ENCODE measurements around the gene NIT2.

NIT2 gene

DNA sequence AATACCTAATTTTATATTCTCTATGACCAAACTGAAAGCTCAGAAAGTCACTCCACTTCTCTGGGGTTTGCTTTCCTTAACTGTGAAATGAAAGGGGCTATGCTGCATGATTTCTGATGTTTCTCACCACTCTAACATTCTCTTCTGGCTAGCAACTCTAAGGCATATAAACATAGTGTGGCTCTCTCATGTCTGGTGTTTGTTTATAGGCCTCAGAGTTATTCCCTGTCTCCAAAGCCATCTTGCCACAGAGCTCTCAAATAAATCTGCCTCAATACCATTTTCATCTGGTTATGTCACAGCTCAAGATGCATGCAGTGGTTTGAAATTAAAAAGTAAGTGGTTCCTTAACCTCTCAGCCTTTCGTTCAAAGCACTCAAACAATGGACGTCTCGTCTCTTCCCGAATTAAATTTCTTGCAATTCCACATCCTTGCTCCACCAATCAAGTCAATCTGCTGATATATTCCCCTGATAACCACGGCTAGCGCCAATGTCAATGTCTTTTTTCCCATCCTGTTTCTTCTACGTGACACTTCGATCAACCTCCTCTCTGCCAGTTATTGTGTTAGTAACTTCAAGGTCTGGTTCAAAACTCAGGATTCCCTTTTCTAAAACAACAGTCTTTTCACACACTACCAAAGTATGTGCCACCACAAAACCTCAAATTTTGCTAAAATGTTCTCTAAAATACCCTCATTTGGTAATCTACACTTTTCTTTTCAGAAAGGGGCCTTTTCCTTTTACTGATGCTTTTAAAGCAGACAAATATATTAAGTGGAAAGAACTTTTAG lies 50.4 kb downstream of the NIT2 start:
- TF ChIP-seq, protein P1, sequence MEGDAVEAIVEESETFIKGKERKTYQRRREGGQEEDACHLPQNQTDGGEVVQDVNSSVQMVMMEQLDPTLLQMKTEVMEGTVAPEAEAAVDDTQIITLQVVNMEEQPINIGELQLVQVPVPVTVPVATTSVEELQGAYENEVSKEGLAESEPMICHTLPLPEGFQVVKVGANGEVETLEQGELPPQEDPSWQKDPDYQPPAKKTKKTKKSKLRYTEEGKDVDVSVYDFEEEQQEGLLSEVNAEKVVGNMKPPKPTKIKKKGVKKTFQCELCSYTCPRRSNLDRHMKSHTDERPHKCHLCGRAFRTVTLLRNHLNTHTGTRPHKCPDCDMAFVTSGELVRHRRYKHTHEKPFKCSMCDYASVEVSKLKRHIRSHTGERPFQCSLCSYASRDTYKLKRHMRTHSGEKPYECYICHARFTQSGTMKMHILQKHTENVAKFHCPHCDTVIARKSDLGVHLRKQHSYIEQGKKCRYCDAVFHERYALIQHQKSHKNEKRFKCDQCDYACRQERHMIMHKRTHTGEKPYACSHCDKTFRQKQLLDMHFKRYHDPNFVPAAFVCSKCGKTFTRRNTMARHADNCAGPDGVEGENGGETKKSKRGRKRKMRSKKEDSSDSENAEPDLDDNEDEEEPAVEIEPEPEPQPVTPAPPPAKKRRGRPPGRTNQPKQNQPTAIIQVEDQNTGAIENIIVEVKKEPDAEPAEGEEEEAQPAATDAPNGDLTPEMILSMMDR (IDR thresholded peaks at IDR 0.05; ENCODE audit: borderline replicate concordance, control extremely low read depth, extremely low read depth, insufficient read depth, missing control alignments), result no peak
- in situ Hi-C loops (cut with MboI; ENCODE audit: low sequenced_read_pairs, unreplicated experiment), result no loop called here
- DNase-seq (ENCODE audit: low spot score), result no peak

DNA sequence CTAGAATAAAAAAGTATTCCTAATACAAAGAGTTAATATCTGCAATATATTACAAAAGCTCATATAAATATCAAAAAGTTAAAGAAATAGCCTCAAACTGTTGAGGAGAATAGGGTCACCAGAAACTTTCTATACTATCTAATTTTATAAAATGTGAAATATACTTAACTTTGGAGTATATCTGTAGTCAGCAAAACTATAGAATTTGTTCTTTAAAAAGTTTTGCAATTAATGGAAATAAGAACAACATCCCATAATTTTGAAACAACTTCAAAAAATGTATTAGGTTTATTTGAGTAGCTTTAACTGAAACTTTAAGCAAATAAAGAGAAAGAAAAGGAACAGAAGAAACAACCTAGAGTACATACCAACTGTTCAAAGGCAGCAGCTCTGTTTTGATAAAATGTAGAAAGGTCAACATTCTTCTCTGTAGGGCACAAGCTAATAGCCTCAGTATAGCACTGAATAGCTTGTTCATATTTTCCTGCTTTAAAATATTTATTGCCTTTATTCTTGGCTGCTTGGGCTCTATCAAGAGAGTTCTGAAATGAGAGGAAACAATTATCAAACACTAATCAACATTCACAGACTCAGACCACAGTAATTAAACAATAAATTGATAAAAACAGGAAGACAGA lies 52.0 kb downstream of the NIT2 start:
- TF ChIP-seq, protein P1 (IDR thresholded peaks at IDR 0.05; ENCODE audit: borderline replicate concordance, control extremely low read depth, extremely low read depth, insufficient read depth, missing control alignments), result no peak
- in situ Hi-C loops (cut with MboI; ENCODE audit: low sequenced_read_pairs, unreplicated experiment), result no loop called here
- DNase-seq (ENCODE audit: low spot score), result no peak

DNA sequence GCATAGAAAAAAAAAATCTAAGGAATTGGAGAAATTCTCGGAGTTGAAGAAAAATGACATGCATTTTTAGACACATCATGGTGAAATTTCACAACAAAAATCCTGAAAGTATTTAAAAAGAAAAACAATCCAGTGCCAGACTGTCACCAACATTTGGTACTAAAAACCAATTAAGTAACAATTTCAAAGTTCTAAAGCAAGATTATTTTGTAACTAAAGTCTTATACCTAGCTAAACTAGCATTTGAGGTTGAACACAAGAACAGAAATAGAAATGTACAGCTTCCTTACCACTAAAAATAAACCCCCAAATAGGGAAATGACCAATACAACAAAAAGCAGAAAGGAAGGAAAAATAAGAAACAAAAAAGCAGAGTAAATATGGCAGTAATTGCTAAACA lies 54.5 kb downstream of the NIT2 start:
- no peak for DNase-seq (ENCODE audit: low spot score)
- in situ Hi-C loops (cut with MboI; ENCODE audit: low sequenced_read_pairs, unreplicated experiment), result no loop called here

DNA sequence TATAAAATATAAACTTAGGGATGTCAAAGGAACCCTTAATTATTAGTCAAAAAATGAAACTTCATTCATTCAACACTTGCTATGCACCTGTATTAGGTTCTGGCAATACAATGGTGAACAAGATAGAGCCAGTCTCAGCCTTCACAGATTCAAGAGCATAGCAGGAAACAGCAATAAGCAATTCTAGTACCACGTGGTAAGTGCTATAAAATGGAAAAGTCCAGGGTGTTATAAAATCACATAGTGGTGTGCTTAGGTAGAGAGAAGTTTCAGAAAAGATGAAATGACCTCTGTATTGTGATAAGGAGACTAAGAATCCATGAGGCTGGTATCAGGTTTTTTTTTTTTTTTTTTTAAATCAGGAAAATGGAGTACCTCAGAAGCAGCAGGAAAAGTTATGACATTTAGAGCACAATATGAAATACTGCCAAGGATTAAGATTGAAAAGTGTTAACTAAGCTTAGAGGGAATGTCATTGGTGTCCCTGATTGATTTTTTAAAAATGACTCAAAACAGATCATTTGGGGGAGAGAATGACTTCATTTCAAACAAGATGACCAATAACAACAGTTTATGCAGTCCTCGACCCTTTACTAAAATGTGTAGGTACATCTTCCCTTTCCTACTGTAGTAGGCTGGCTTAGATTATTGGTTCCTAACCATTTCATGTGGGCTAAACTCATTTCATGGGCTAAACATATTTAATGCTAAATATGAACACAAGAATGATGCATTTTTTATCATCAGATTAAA lies 61.3 kb downstream of the NIT2 start:
- TF ChIP-seq, protein P1 (IDR thresholded peaks at IDR 0.05; ENCODE audit: borderline replicate concordance, control extremely low read depth, extremely low read depth, insufficient read depth, missing control alignments), result no peak
- in situ Hi-C loops (cut with MboI; ENCODE audit: low sequenced_read_pairs, unreplicated experiment), result no loop called here
- DNase-seq (ENCODE audit: low spot score), result peak; percentile 16

More for the DNA sequence above, 54.5 kb downstream of the NIT2 start:
- TF ChIP-seq, protein P1 (IDR thresholded peaks at IDR 0.05; ENCODE audit: borderline replicate concordance, control extremely low read depth, extremely low read depth, insufficient read depth, missing control alignments), result no peak

DNA sequence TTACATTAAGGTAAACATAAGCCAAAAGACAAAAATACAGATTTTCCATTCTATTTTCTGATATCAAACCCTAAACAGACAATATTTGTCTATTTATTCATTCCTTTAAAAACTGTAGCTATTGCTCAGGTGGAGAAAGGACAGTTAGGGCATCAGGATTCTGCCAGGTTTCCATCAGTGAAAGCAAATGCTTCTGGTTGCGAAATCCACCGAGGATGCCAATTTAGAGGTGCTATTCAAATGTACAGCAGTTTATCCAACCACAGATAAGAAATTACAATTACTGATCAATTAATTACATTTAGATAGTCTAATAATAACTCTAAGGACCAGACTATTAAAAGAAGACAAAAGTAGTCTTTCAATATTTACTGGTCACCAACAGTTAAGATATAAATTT lies 62.4 kb downstream of the NIT2 start:
- TF ChIP-seq, protein P1 (IDR thresholded peaks at IDR 0.05; ENCODE audit: borderline replicate concordance, control extremely low read depth, extremely low read depth, insufficient read depth, missing control alignments), result no peak
- no peak for DNase-seq (ENCODE audit: low spot score)
- in situ Hi-C loops (cut with MboI; ENCODE audit: low sequenced_read_pairs, unreplicated experiment), result no loop called here

DNA sequence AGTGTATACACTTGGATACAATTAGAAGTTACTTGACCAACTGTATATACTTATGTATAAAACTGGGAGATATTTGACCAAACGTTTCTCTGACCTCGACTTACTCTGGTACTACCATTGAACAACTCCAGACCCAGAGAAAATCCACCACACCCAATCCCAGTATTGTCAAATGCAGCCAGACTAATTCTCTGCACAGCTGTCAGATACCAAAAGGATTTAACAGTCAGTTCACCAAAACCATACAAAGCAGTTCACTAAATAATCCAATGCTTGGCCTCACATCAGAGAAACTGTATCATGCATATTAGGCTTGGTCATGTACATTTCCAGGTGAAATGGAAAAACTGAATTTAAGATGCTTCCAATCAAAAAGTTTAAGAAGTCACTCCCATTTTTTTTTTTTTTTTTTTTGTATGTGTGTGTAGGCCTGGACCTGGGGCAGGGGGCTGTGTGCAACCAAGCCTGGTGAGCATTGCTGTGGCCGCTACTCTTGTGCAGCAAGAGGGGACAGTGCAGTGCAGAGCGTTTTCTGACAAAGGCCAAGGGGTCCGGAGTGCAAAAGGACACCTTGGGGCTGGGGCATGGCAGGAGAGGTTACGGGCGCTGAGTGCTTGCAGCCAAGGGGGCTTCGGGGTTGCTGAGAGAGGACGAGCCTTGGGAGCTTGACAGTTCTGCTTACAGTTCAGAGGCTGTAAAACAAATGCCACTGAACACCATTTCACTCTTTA lies 64.9 kb downstream of the NIT2 start:
- in situ Hi-C loops (cut with MboI; ENCODE audit: low sequenced_read_pairs, unreplicated experiment), result no loop called here
- TF ChIP-seq, protein P1 (IDR thresholded peaks at IDR 0.05; ENCODE audit: borderline replicate concordance, control extremely low read depth, extremely low read depth, insufficient read depth, missing control alignments), result no peak
- DNase-seq (ENCODE audit: low spot score), result no peak

Data from GM13976 (cell line).